Suprapubic skin (tissue), 3 donors: ENCODE results near the gene EPS8.

ENCODE experiments used
- CTCF ChIP-seq, 2 donors: fragments of 200-600 bp in 1 of 2; fragments of 450-650 bp in 1 of 2; sonication (generic) in 1 of 2; IDR thresholded peaks; one replicate each; pipeline ENCODE4 v1.5.1; 2016 to 2019; ENCODE audit warnings: antibody characterized with exemption in 2 of 2, mild to moderate bottlenecking in 1 of 2, moderate library complexity in 1 of 2
- POLR2A ChIP-seq, 2 donors: fragments of 450-650 bp; IDR thresholded peaks; one replicate each; pipeline ENCODE4 v1.6.1; 2017; ENCODE audit warnings: antibody characterized with exemption in 2 of 2, mild to moderate bottlenecking in 2 of 2, moderate library complexity in 2 of 2

GRCh38 chr12:15620741-15621539, 168.2 kb downstream of the EPS8 start:
- TF ChIP-seq POLR2A (IDR thresholded peaks at IDR 0.05) (no peak), CTCF (IDR thresholded peaks at IDR 0.05) (no peak)
